Nephron progenitor cell (in vitro differentiated cells): ENCODE measurements around the gene SLC6A7.

Experiments
- DNase-seq: peaks from one replicate; pipeline ENCODE4 v3.0.0; 2021
- H3K27ac Mint-ChIP-seq: 2 replicates; pipeline ENCODE4 v1.8.0; 2021; ENCODE audit warnings: mild to moderate bottlenecking, moderate library complexity, mixed read lengths
- H3K27me3 Mint-ChIP-seq: 2 replicates; pipeline ENCODE4 v1.8.0; 2021; ENCODE audit warnings: mild to moderate bottlenecking, low read depth, mixed read lengths; ENCODE audit not compliant: poor library complexity
- H3K36me3 Mint-ChIP-seq: 2 replicates; pipeline ENCODE4 v1.8.0; 2021; ENCODE audit warnings: low read depth, mixed read lengths
- H3K4me1 Mint-ChIP-seq: 2 replicates; pipeline ENCODE4 v1.8.0; 2021; ENCODE audit warnings: mixed read lengths
- H3K4me3 Mint-ChIP-seq: 2 replicates; pipeline ENCODE4 v1.8.0; 2021; ENCODE audit warnings: mild to moderate bottlenecking, moderate library complexity, mixed read lengths
- H3K9me3 Mint-ChIP-seq: 2 replicates; pipeline ENCODE4 v1.8.0; 2021; ENCODE audit warnings: mild to moderate bottlenecking, moderate library complexity, mixed read lengths
- CTCF ChIP-seq: fragments of 200-600 bp; sonication (generic); IDR thresholded peaks from 2 replicates; pipeline ENCODE4 v1.5.0; 2021; ENCODE audit warnings: antibody characterized with exemption

The SLC6A7 gene

DNA sequence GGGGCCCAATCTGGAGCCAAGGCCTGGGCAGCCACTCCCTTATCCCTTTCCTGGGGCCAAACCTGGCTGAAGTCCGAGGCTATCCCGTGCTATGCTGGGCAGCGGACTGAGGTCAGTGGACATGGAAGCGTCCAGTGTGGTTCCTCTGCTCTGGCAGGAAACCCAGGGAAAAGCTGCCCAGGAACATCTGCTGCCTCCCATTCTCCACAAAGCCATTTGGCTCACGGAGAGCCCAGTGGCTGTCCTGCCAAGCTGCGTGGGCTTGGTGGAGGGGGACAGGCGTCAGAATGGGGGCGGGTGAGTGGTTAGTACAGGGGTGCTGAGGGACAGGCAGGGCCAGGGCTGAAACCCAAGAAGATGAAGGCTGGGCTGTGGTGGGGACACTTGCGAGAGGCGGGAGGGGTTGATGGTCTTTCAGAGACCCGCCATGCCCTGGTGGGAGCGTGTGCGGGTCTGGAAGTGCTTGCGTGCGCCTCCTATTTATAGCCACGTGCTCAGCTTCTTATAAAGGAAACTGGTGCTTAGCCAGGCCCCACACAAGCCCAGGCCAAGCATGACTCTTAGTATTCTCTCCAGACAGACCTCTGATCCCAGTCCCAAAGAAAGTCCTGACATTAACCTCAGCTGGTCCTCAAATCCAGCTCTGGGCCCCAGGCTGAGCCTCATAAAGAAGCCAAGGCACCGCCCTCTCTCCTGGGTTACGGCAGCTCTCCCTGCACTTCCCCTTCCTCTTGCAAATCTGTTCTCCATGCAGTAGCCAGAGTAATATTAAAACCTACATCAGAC, 9.4 kb upstream of the SLC6A7 start:
- no peak for TF ChIP-seq CTCF
- no peak for DNase-seq
- Mint-ChIP-seq H3K4me1 (peaks cover 83% of the 10 kb centered on the region), H3K9me3 (no peaks in the 10 kb centered on the region), H3K4me3 (no peak overlapping the region), H3K27me3 (no peaks in the 10 kb centered on the region), H3K36me3 (peaks cover 5% of the 10 kb centered on the region), H3K27ac (peak overlapping the region; percentile 74)

- peaks cover 5% of the 10 kb centered on the region for H3K36me3 Mint-ChIP-seq
- H3K27me3 Mint-ChIP-seq, result no peaks in the 10 kb centered on the region
- DNase-seq, result no peak
- no peak for TF ChIP-seq CTCF
- no peaks in the 10 kb centered on the region for H3K9me3 Mint-ChIP-seq
- H3K4me3 Mint-ChIP-seq, result no peak overlapping the region
- peaks cover 83% of the 10 kb centered on the region for H3K4me1 Mint-ChIP-seq
- H3K27ac Mint-ChIP-seq, result peak overlapping the region; percentile 74
Measured at GRCh38 chr5:150181027-150181426, 8.8 kb upstream of the SLC6A7 start.

- Mint-ChIP-seq H3K27ac (peak overlapping the region; percentile 88), H3K9me3 (no peaks in the 10 kb centered on the region), H3K27me3 (peaks cover 6% of the 10 kb centered on the region), H3K4me1 (peaks cover 83% of the 10 kb centered on the region), H3K4me3 (no peak overlapping the region), H3K36me3 (peaks cover 5% of the 10 kb centered on the region)
- no peak for DNase-seq
- no peak for TF ChIP-seq CTCF
Measured at GRCh38 chr5:150181766-150182545, 7.9 kb upstream of the SLC6A7 start.

DNA sequence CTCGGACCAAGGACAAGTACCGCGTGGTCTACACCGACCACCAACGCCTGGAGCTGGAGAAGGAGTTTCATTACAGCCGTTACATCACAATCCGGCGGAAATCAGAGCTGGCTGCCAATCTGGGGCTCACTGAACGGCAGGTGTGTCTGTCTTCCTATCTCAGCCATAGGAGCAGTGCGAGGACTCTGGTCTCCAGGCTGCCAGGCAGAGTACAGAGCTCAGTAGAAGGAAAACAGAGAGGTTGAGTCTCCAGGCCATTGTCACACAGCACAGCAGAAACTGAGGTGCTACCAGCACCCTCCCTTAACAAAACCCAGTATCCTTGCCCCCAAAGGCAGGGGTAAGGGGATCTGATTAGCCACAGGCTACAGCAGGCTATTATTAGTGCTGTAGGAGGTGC, 7.1 kb upstream of the SLC6A7 start:
- DNase-seq, result no peak
- Mint-ChIP-seq H3K4me1 (peaks cover 81% of the 10 kb centered on the region), H3K9me3 (no peaks in the 10 kb centered on the region), H3K4me3 (no peak overlapping the region), H3K27me3 (peaks cover 12% of the 10 kb centered on the region), H3K36me3 (peaks cover 5% of the 10 kb centered on the region), H3K27ac (peak overlapping the region; percentile 86)
- no peak for TF ChIP-seq CTCF

DNA sequence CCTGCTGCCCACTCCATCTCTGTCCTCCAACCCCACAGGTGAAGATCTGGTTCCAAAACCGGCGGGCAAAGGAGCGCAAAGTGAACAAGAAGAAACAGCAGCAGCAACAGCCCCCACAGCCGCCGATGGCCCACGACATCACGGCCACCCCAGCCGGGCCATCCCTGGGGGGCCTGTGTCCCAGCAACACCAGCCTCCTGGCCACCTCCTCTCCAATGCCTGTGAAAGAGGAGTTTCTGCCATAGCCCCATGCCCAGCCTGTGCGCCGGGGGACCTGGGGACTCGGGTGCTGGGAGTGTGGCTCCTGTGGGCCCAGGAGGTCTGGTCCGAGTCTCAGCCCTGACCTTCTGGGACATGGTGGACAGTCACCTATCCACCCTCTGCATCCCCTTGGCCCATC, 6.4 kb upstream of the SLC6A7 start:
- Mint-ChIP-seq H3K9me3 (no peaks in the 10 kb centered on the region), H3K27ac (peak overlapping the region; percentile 39), H3K4me1 (peaks cover 80% of the 10 kb centered on the region), H3K4me3 (no peak overlapping the region), H3K27me3 (peaks cover 17% of the 10 kb centered on the region), H3K36me3 (peaks cover 5% of the 10 kb centered on the region)
- DNase-seq, result no peak
- TF ChIP-seq CTCF, result no peak
